Transverse colon (tissue), 4 donors: ENCODE measurements around the gene SESTD1. TPM values are rescaled to one million over a fixed set of nuclear protein-coding genes. Genes with fewer than 3 reads are reported as not detected.

ENCODE experiments used
- DNase-seq: peaks from one replicate; pipeline ENCODE4 v3.0.0-alpha.2; 2019
- H3K27ac ChIP-seq, 4 donors: fragments of 200-600 bp; sonication (generic); 2 replicates each; pipeline ENCODE4 v1.5.1; 2016 to 2018; ENCODE audit warnings: inconsistent platforms in 4 of 4
- H3K27me3 ChIP-seq: fragments of 200-600 bp; sonication (generic); 2 replicates; pipeline ENCODE4 v1.5.1; 2017; ENCODE audit warnings: inconsistent platforms
- H3K36me3 ChIP-seq, 4 donors: fragments of 200-600 bp; sonication (generic); 2 replicates each; pipeline ENCODE4 v1.5.1; 2017 to 2019; ENCODE audit warnings: inconsistent platforms in 4 of 4
- H3K4me1 ChIP-seq, 4 donors: fragments of 200-600 bp; sonication (generic); 2 replicates each; pipeline ENCODE4 v1.5.1; 2017 to 2020; ENCODE audit warnings: inconsistent platforms in 4 of 4
- H3K4me3 ChIP-seq, 4 donors: fragments of 200-600 bp; sonication (generic); 1 replicate in 1 of 4; 2 replicates in 3 of 4; pipeline versions ENCODE4 v1.5.1 to v1.6.1; 2017 to 2019; ENCODE audit warnings: inconsistent platforms in 4 of 4
- H3K9me3 ChIP-seq, 2 donors: fragments of 200-600 bp; sonication (generic); 2 replicates each; pipeline ENCODE4 v1.5.1; 2017 to 2019; ENCODE audit warnings: inconsistent platforms in 2 of 2
- EP300 ChIP-seq: sonication (generic); formaldehyde crosslinking; IDR thresholded peaks from one replicate; pipeline ENCODE4 v1.6.1; 2017; ENCODE audit warnings: antibody characterized with exemption, low read depth
- POLR2A ChIP-seq: fragments of 450-650 bp; IDR thresholded peaks from one replicate; pipeline ENCODE4 v1.6.1; 2016; ENCODE audit warnings: antibody characterized with exemption, mild to moderate bottlenecking, moderate library complexity
- POLR2AphosphoS5 ChIP-seq, 3 donors: sonication (generic); formaldehyde crosslinking; IDR thresholded peaks; one replicate each; pipeline ENCODE4 v1.6.1; 2016; ENCODE audit warnings: antibody characterized with exemption in 3 of 3
- WGBS, 2 donors: methylation state at CpG; one replicate each; pipeline ENCODE4 v1.1.5; 2018; ENCODE audit warnings: low coverage in 1 of 2; 5-methylcytosine and 5-hydroxymethylcytosine counted together
- in situ Hi-C, 4 donors: fragments of 200-750 bp; cut with MboI; loops; one replicate each; pipeline versions ENCODE4 v1.15.0 to v1.15.1; 2017; ENCODE audit warnings: low sequenced_read_pairs in 3 of 4, low pct_ligation_motif_present in 1 of 4, low pct_unique_long_range_greater_than_20kb in 1 of 4
- intact Hi-C: fragments of 100-400 bp; cut with DNase I; formaldehyde crosslinking; loops from one replicate; pipeline ENCODE4 v1.15.1; 2023; ENCODE audit warnings: low total_unique reads
- total RNA-seq, 4 donors: library from RNA; depleted of rRNA; stranded (reverse); fragments of >200 nt; gene quantifications; one replicate each; pipeline ENCODE4 v1.1.0, GENCODE V29; 2016
- TF ChIP-seq, protein P1 (sequence below), 5 experiments: fragments of 200-600 bp in 3 of 5; fragments of 450-650 bp in 2 of 5; sonication (generic) in 3 of 5; IDR thresholded peaks; 1 replicate in 2 of 5; 2 replicates in 3 of 5; pipeline ENCODE4 v1.5.1; 2016 to 2017; ENCODE audit warnings: antibody characterized with exemption in 5 of 5, inconsistent platforms in 3 of 5, mild to moderate bottlenecking in 2 of 5, moderate library complexity in 1 of 5

SESTD1 gene
- total RNA-seq, 4 donors from 2014 or later, result 12.6 to 44.1 (median 22.3) TPM

- in situ Hi-C loops, result no loop called here
- no peak for DNase-seq
Measured at GRCh38 chr2:179285060-179285459, 20.4 kb upstream of the SESTD1 start.

DNA sequence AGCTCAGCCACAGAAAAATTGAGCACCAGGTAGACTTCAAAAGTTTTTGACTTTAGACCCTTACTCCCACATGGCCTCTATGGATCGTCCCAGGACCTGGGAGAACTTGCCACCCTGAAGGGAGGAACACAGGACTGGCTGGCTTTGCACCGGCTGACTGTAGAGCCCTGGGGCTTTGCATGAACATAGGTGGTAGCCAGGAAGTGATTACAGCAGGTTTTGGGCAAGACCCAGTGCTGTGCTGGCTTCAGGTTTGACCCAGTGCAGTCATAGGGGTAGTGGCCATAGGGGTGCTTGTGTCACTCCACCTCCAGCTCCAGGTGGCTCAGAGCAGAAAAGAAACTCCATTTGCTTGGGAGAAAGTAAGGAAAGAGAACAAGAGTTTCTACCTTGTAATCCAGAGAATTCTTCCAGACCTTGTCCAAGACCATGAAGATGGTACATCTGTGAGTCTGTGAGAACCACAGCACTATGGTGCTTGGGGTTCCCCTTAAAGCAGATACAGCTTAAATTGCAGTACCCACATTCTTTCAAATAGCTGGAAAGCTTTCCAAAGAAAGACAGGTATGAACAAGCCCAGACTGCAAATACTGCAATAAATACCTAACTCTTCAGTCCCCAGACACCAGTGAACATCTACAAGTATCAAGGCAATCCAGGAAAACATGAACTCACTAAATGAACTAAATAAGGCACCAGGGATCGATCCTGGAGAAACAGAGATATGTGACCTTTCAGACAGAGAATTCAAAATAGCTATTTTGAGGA lies 13.0 kb upstream of the SESTD1 start:
- in situ Hi-C loops, result no loop called here
- TF ChIP-seq, protein P1, sequence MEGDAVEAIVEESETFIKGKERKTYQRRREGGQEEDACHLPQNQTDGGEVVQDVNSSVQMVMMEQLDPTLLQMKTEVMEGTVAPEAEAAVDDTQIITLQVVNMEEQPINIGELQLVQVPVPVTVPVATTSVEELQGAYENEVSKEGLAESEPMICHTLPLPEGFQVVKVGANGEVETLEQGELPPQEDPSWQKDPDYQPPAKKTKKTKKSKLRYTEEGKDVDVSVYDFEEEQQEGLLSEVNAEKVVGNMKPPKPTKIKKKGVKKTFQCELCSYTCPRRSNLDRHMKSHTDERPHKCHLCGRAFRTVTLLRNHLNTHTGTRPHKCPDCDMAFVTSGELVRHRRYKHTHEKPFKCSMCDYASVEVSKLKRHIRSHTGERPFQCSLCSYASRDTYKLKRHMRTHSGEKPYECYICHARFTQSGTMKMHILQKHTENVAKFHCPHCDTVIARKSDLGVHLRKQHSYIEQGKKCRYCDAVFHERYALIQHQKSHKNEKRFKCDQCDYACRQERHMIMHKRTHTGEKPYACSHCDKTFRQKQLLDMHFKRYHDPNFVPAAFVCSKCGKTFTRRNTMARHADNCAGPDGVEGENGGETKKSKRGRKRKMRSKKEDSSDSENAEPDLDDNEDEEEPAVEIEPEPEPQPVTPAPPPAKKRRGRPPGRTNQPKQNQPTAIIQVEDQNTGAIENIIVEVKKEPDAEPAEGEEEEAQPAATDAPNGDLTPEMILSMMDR (IDR thresholded peaks at IDR 0.05), result no peak
- no peak for TF ChIP-seq POLR2AphosphoS5 (IDR thresholded peaks at IDR 0.05)
- TF ChIP-seq POLR2A, result no peak
- no peak for TF ChIP-seq EP300
- intact Hi-C loops, result no loop called here
- 63 to 95% methylated on average over 1 to 3 of the region's 3 CpGs for WGBS, 2 donors
- Histone ChIP-seq H3K4me3 (no peak overlapping the region), H3K9me3 (no peaks in the 10 kb centered on the region), H3K4me1 (peaks cover under 1 to 25% (median 7%) of the 10 kb centered on the region in 4 donors), H3K27ac (no peak overlapping the region), H3K36me3 (no peaks in the 10 kb centered on the region), H3K27me3 (no peaks in the 10 kb centered on the region)
- no peak for DNase-seq

More at GRCh38 chr2:179285060-179285459, 20.4 kb upstream of the SESTD1 start:
- Histone ChIP-seq H3K9me3 (no peaks in the 10 kb centered on the region), H3K36me3 (no peaks in the 10 kb centered on the region), H3K27me3 (no peaks in the 10 kb centered on the region), H3K4me1 (no peaks in the 10 kb centered on the region), H3K27ac (no peak overlapping the region), H3K4me3 (no peak overlapping the region)
- intact Hi-C loops, result no loop called here
- no peak for TF ChIP-seq POLR2A
- TF ChIP-seq EP300, result no peak
- no peak for TF ChIP-seq POLR2AphosphoS5 (IDR thresholded peaks at IDR 0.05)
- TF ChIP-seq, protein P1 (IDR thresholded peaks at IDR 0.05), result no peak

DNA sequence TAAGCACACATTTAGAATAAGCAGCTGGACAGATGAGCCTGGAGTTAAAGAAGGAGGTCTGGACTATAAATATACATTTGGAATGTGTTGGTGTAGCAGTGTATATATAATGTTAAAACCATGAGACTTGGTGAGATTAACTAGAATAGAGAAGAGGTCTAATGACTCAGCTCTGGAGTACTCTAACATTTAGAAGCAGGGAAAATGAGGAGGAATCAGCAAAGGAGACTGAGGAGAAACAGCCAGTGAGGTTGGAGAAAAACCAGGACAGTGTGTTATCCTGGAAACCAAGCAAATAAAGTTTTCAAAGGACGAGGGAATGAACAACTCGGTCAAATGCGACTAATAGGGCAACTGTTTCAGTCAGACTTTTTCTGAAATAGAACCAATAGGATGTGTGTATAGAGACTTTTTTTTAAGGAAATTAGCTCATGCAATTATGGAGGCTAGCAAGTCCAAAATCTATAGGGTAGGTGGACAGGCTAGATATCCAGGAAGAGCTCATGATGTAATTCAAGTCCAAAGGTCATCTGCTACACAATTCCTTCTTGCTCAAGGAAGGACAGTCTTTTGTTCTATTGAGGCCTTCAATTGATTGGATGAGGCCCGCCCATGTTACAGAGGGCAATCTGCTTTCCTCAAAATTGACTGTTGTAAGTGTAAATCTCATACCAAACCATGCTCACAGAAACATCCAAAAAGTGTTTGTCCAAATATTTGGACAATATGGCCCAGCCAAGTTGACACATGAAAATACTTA lies 10.8 kb upstream of the SESTD1 start:
- in situ Hi-C loops (no loop called here), intact Hi-C loops (no loop called here)
- Histone ChIP-seq H3K27me3 (no peaks in the 10 kb centered on the region), H3K9me3 (no peaks in the 10 kb centered on the region), H3K4me3 (no peak overlapping the region), H3K27ac (peak overlapping the region in 3 of 4 donors; percentile 1 to 18 (median 10)), H3K36me3 (no peaks in the 10 kb centered on the region), H3K4me1 (peaks cover 5 to 33% (median 8%) of the 10 kb centered on the region in 4 donors)
- 53 to 80% methylated on average over 2 to 4 of the region's 4 CpGs for WGBS, 2 donors
- TF ChIP-seq POLR2AphosphoS5 (IDR thresholded peaks at IDR 0.05) (no peak), POLR2A (no peak), EP300 (no peak)
- TF ChIP-seq, protein P1 (IDR thresholded peaks at IDR 0.05), result no peak
- DNase-seq, result no peak

GRCh38 chr2:179274749-179275148 lies 10.1 kb upstream of the SESTD1 start:
- TF ChIP-seq POLR2A (no peak), EP300 (no peak), POLR2AphosphoS5 (IDR thresholded peaks at IDR 0.05) (no peak)
- TF ChIP-seq, protein P1 (IDR thresholded peaks at IDR 0.05), result no peak
- 49 to 79% methylated on average over 2 of the region's 2 CpGs for WGBS, 2 donors
- intact Hi-C loops, result no loop called here
- Histone ChIP-seq H3K4me1 (peaks cover 5 to 33% (median 8%) of the 10 kb centered on the region in 4 donors), H3K4me3 (no peak overlapping the region), H3K36me3 (no peaks in the 10 kb centered on the region), H3K27ac (peak overlapping the region in 2 of 4 donors; percentile 1 to 10), H3K9me3 (no peaks in the 10 kb centered on the region), H3K27me3 (no peaks in the 10 kb centered on the region)
- DNase-seq, result no peak
- in situ Hi-C loops, result no loop called here
